ENCODE data around the gene ARHGAP42.

Gene ARHGAP42

GRCh38 chr11:100805506-100806199 is 118.6 kb downstream of the ARHGAP42 start:
- DNase-seq, result no peak

- DNase-seq, result no peak
These were observed 119.2 kb downstream of the ARHGAP42 start for GRCh38 chr11:100806296-100806695.

DNA sequence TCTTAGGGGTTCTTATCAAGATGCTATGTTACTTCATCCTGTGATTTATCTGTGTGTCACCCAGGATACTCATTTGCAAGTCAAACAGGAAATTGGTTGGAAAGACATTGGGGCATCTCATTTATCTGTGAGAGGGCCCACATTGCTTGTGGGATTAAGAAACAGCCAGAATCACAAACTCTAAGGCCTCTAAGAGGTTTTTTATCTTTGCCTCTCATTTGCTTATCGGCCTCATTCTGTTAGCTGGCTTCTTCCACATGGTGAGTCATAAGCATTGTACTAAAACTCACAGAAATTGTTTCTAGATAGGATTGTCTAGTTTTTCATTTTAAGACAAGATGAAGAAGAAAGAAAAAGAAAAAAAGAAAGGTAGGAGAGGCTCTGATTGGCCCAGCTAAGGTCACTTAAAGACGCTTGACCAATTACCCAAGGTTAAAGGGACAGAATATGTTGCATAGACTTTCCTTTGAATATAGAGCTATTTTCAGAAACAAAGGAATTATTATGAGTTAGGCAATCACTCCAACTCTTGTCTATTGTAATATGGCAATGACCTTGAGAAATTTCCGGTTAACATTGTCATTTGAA is 121.9 kb downstream of the ARHGAP42 start:
- no peak for DNase-seq

DNA sequence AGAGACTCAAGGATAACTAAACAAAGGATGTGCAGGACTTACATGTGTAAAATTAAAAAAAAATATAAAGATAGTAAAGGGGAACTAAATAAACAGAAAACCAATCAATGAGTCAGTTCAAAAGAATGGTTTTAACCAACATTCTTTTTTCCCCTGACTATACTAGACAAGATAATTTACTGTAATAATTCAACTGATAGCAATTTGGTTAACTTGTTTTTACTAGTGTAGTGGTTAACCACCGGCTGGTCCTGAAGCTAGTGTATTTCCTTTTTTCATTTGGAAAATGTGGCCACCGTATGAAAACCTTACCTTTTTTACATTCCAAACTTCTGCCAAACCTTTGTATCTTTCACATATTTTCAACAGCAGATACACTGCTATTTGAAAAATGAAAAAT is 123.1 kb downstream of the ARHGAP42 start:
- no peak for DNase-seq

DNA sequence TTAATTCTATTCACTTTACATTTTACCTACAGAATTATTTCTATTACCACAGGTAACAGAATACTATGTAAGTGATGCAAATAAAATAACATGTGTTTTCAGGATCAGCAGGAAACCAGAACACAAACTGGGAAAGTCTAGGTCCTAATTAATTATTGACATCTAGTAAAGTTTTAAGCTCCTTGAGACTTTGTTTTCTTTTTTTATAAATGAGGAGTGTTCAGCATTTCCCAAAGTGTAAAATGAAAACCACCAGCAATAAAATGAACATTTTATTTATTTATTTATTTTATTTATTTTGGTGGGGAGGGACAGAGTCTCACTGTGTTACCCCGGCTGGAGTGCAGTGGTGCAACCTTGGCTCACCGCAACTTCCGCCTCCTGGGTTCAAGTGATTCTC is 123.6 kb downstream of the ARHGAP42 start:
- DNase-seq, result no peak

- no peak for DNase-seq
These were observed 125.4 kb downstream of the ARHGAP42 start for GRCh38 chr11:100812517-100812916.

DNA sequence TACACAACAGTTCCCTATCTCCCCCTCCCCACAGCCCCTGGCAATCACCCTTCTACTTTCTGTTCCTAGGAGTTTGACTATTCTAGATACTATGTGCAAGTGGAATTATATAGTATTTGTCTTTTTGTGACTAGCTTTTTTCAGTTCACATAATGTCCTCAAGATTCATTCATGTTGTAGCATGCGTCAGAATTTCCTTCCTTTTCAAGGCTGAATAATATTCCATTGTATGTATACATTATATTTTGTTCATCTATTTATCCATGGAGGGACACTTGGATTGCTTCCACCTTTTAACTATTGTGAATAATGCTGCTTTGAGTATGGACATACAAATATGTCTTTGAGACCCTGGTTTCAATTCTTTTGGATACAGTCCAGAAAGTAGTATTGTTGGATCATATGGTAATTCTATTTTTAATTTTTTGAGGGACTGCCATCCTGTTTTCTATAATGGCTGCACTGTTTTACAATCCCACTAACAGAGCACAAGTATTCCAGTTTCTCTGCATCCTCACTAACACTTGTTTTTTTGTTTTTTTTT is 128.8 kb downstream of the ARHGAP42 start:
- DNase-seq, result no peak

GRCh38 chr11:100816823-100817222 is 129.7 kb downstream of the ARHGAP42 start:
- DNase-seq, result no peak

GRCh38 chr11:100817620-100818019 is 130.5 kb downstream of the ARHGAP42 start:
- no peak for DNase-seq

- no peak for DNase-seq
These were observed 133.5 kb downstream of the ARHGAP42 start for GRCh38 chr11:100820621-100821020.

DNA sequence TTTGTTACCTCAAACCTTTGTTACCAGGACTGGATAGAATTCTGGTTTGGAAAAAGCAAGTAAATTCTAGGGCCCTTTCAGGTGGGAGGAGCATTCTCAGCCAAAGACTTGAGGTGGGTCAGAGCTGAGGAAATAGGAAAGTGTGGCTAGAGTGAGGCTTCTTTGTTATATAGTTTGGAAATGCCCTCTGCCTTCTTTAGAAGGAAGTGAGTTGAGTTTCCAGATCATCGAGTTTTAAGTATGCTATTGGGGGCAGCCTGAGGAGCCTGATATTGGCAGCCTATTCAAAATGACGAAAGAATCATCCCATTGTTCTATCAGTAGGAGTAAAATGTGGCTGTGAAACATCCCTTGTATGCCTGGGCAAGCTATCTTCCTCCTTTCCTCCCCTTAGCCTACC is 134.1 kb downstream of the ARHGAP42 start:
- DNase-seq, result no peak

DNA sequence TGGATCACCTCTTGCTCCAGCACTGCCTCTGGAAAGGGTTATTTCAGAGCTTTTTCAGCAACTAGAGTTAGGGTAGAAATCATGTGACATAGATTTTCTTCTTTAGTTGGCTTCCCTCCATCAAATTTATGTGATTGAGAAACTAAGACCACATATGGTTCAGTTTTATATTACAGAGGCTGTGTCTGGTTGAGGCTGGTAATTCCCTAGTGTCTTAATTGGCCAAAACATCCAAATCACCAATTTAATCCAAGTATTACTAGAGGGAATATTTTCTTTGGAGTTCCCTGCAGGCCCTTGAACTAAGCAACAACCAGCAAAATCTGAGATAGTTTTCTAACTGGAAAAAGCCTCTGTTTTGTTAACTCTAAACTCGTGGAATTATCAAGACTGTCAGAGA is 136.3 kb downstream of the ARHGAP42 start:
- DNase-seq, result no peak

DNA sequence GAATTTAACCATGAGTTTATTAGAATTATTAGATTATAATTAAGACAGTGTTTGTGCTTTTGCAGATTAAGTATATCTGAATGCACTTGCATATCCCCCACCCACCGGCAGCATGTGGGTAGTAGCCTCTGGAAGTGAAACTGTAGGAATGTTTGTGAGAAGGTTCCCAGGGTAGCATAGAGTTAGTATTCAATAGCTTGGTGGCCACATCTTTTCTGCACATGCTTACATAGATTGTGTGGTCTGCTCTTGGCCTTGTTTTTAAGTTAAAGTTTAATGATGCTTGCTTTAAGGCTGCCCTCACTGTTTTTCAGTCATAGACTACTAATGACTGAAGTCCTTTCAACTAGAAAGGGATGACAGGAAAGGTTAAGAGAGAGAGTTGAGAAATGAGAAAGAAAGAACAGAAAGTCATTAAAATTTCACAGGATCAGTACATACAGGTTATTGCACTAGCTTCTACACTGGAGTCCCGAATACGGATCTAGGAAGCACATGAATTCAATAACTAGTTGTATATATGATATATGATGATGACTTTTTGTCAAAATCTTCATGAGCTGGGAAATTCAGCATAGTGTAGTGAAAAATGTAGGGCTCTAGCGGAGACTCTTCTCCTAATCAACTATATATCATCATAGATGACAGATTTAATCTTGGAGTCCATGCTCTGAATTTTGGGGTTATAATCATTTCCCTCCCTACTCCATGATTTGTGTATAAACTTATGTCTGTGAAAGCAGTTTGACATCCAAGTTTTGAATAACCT is 137.1 kb downstream of the ARHGAP42 start:
- DNase-seq, result no peak

DNA sequence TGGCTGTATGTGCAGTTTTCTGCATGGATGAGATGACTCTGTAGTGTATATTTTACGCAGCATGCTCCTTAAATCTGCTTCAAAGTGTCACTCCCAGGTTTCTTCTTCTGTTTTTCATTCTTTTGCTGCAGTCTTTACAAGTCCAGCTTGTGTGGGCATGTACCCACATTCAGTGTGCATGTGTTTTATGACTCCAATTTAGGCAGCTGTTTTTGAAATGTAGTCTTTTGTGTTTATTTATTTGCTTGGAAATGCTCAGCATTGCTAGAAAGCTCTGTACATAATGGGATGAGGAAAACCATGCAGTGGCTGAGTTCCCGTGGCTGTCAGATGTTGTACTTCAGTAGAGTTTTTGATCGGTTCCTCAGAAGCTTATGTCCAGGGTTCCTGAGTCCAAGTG is 138.5 kb downstream of the ARHGAP42 start:
- no peak for DNase-seq

GRCh38 chr11:100827934-100828661 is 141.0 kb downstream of the ARHGAP42 start:
- no peak for DNase-seq

GRCh38 chr11:100830274-100830673 is 143.2 kb downstream of the ARHGAP42 start:
- no peak for DNase-seq

DNA sequence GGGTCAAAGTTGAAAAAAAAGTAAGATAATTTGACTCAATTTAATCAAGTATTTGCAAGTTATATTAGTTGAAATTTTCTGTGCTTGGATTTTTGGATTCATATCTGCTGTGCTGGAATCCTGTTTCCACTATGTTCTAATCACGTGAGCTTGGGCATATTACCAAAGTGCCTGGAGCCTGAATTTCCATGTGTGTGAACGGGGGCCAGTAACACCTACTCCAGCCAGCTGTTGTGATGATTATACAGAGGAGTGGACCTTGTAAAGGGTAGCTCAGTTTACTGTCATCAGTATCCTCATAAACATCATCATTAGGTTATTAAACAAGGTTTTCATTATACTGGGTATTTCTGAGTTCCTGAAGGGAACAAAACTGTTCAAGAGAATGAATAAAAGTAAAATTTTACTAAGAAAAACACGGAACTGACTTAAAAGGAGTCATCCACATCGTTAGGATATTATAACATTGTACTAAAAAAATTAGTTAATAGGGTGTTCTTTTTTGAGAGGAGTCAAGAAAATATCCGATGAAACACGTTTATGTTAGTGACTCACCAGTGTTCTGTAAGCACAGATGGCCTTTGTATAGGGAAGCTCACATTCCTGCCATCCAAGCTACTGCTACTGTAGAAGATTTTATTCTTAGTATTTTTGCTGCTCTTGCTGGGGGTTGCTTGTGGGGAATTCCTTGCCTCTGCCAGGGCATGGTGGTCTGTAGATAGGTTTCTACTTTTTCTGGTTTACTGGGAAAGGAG is 144.1 kb downstream of the ARHGAP42 start:
- no peak for DNase-seq

GRCh38 chr11:100831929-100832494 is 144.9 kb downstream of the ARHGAP42 start:
- no peak for DNase-seq

GRCh38 chr11:100832829-100833228 is 145.7 kb downstream of the ARHGAP42 start:
- DNase-seq, result no peak

DNA sequence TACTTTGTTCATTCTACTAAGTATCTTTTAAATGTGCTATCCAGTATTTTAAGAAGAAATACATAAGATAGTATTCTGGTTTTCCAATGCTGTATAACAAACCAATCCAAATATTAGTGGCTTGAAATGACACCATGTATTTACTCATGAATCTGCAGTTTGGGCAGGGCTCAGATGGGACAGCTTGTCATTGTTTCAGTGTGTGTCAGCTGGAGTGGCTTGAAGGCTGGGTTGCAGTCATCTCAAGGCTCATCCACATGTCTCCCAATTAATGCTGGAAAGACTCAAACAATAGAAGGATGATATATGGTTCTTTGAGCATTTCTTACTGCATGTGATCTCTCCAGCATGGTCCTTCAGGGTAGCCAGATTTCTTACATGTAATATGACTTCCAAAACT is 146.2 kb downstream of the ARHGAP42 start:
- DNase-seq, result no peak

DNA sequence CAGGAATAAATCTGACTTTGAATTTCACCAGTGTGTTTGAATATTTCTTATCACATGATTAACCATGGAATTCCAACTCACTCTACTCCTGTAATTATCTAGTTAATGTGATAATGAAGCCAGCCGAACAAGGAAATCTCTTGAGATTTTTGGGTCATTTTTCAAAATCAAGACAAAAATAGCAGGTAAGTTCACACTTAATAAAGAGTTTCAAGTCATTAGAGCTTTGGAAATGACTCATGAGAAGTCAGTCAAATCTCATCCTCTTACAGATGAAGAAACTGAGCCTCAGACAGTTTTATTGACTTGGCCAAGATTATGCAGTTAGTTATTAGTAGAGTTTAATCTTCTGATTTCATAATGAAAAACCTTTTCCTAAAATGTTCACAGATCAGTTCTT is 148.8 kb downstream of the ARHGAP42 start:
- no peak for DNase-seq

DNA sequence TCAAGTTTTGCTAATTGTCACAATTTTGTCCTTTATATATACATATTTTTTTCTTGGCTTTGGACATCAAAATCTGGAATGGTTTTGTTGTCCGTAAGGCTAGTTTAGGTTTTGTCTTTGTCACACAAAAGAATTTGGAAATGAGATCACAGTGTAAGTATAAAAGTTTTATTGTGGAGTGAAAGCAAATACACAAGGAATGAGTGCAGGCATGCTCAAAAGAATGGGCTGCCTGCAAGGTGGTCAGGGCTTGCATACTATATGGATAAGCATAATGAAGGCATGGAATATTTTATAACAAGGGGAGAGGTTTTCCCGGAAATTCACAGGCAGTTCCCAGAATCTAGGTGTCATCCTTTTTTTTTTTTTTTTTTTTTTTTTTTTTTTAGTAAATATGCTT is 150.2 kb downstream of the ARHGAP42 start:
- DNase-seq, result no peak

Measured in AML-193 (cell line).